ENCODE results near the gene PAFAH1B2. TPM values are rescaled to one million over a fixed set of nuclear protein-coding genes. Genes with fewer than 3 reads are reported as not detected.
"Not testable (repeated sequence)": the region's sequence is repeated elsewhere in the genome, so short reads cannot be mapped to it uniquely, and the experiment has no call there.

The PAFAH1B2 gene
- polyA plus RNA-seq, 1 donor from 2014 or later = 85.9 TPM

GRCh38 chr11:117137223-117138086 is 6.6 kb upstream of the PAFAH1B2 start:
- H3F3A ChIP-seq (ENCODE audit: insufficient read depth, low read length, poor library complexity, severe bottlenecking); H3K4me2 ChIP-seq (ENCODE audit: low read length); H2AFZ ChIP-seq (ENCODE audit: low read depth, low read length); H3K27me3 ChIP-seq (ENCODE audit: insufficient read depth, low read depth, low read length); H3K4me3 ChIP-seq (ENCODE audit: low read length); H3K9me3 ChIP-seq (ENCODE audit: low read length); H3K9me2 ChIP-seq (ENCODE audit: insufficient read depth, low read length); H4K20me1 ChIP-seq (ENCODE audit: insufficient read depth); H3K79me2 ChIP-seq (replicated peaks; ENCODE audit: insufficient read depth, low read length); H3K27ac ChIP-seq (ENCODE audit: low read length); H3K9ac ChIP-seq (ENCODE audit: low read length); H3K36me3 ChIP-seq (ENCODE audit: insufficient read depth, low read length): not testable (repeated sequence)

- Histone ChIP-seq H3K9me3 (ENCODE audit: low read length) (no peaks in the 10 kb centered on the region), H3K36me3 (ENCODE audit: insufficient read depth, low read length) (no peaks in the 10 kb centered on the region), H3K9me2 (ENCODE audit: insufficient read depth, low read length) (no peaks in the 10 kb centered on the region), H4K20me1 (ENCODE audit: insufficient read depth) (peaks cover 9% of the 10 kb centered on the region), H3K4me3 (ENCODE audit: low read length) (peak overlapping the region; percentile 88), H2AFZ (ENCODE audit: low read depth, low read length) (peak overlapping the region; percentile 89), H3F3A (ENCODE audit: insufficient read depth, low read length, poor library complexity, severe bottlenecking) (no peaks in the 10 kb centered on the region), H3K27ac (ENCODE audit: low read length) (peak overlapping the region; percentile 94), H3K79me2 (replicated peaks; ENCODE audit: insufficient read depth, low read length) (peaks cover 39% of the 10 kb centered on the region), H3K9ac (ENCODE audit: low read length) (peak overlapping the region; percentile 91), H3K4me2 (ENCODE audit: low read length) (peak overlapping the region; percentile 85), H3K27me3 (ENCODE audit: insufficient read depth, low read depth, low read length) (no peaks in the 10 kb centered on the region)
- no peak for TF ChIP-seq MXI1 (conservative IDR thresholded peaks at IDR 0.05; ENCODE audit: poor library complexity, severe bottlenecking)
- no peak for TF ChIP-seq EP300 (conservative IDR thresholded peaks at IDR 0.05; ENCODE audit: poor library complexity, severe bottlenecking)
- no peak for TF ChIP-seq RAD21 (conservative IDR thresholded peaks at IDR 0.05)
- no peak for TF ChIP-seq EZH2 (IDR thresholded peaks at IDR 0.05; ENCODE audit: borderline replicate concordance, insufficient read depth, low read length, poor library complexity, severe bottlenecking)
- no peak for TF ChIP-seq CTCF (IDR thresholded peaks at IDR 0.05; ENCODE audit: poor library complexity, severe bottlenecking)
- TF ChIP-seq SMC3 (conservative IDR thresholded peaks at IDR 0.05; ENCODE audit: poor library complexity) = no peak
- TF ChIP-seq POLR2AphosphoS5 (IDR thresholded peaks at IDR 0.05) = no peak
- no peak for TF ChIP-seq REST (IDR thresholded peaks at IDR 0.05; ENCODE audit: borderline replicate concordance)
- TF ChIP-seq TAF1 (IDR thresholded peaks at IDR 0.05; ENCODE audit: low read depth) = no peak
Observed at GRCh38 chr11:117143390-117143789, 697 bp upstream of the PAFAH1B2 start.
